ENCODE measurements around the gene ZNF276. TPM values are rescaled to one million over a fixed set of nuclear protein-coding genes. Genes with fewer than 3 reads are reported as not detected.

The ZNF276 gene
- total RNA-seq, 1 experiment from 2014 or later = 18.6 TPM

- Histone ChIP-seq H4K91ac (ENCODE audit: insufficient read length, low read depth, low read length) (no peak overlapping the region), H2AFZ (ENCODE audit: low read length) (no peak overlapping the region), H3K4ac (ENCODE audit: low read depth, low read length) (no peak overlapping the region), H2BK12ac (ENCODE audit: insufficient read length, low read depth, low read length) (no peak overlapping the region), H3K79me1 (ENCODE audit: insufficient read depth, low read depth, low read length, poor library complexity, severe bottlenecking) (no peaks in the 10 kb centered on the region), H3K27ac (ENCODE audit: insufficient read length, low read depth, low read length) (no peak overlapping the region), H3K23me2 (ENCODE audit: insufficient read length, low read depth, low read length, poor library complexity, severe bottlenecking) (no peaks in the 10 kb centered on the region), H3K79me2 (ENCODE audit: insufficient read depth, low read length) (no peaks in the 10 kb centered on the region), H2BK120ac (ENCODE audit: low read depth, low read length, poor library complexity, severe bottlenecking) (no peak overlapping the region), H3K9ac (ENCODE audit: extremely low read depth, insufficient read length, low read length) (no peak overlapping the region), H3K27me3 (ENCODE audit: insufficient read depth, low read length) (no peaks in the 10 kb centered on the region), H2BK20ac (ENCODE audit: low read depth, low read length, poor library complexity, severe bottlenecking) (no peak overlapping the region), H4K20me1 (ENCODE audit: control insufficient read depth, insufficient read depth, insufficient read length) (no peaks in the 10 kb centered on the region), H2AK5ac (ENCODE audit: insufficient read length, low read length) (no peak overlapping the region), H3K9me3 (ENCODE audit: control insufficient read depth, low read depth, low read length) (no peaks in the 10 kb centered on the region), H2BK15ac (ENCODE audit: low read depth, low read length) (no peak overlapping the region), H3K14ac (ENCODE audit: insufficient read depth, low read length) (no peak overlapping the region), H3K4me2 (ENCODE audit: insufficient read depth, insufficient read length, low read length) (no peak overlapping the region), H3K23ac (ENCODE audit: insufficient read length, low read depth, low read length) (no peak overlapping the region), H3T11ph (ENCODE audit: low read length) (no peak overlapping the region), H4K5ac (ENCODE audit: insufficient read length, low read depth, low read length) (no peak overlapping the region), H3K56ac (ENCODE audit: insufficient read length, low read depth, low read length) (no peak overlapping the region), H2BK5ac (ENCODE audit: insufficient read length, low read length) (no peak overlapping the region), H4K8ac (replicated peaks; ENCODE audit: insufficient read length, low read depth, low read length) (no peak overlapping the region), H3K4me1 (ENCODE audit: insufficient read depth, low read length) (no peaks in the 10 kb centered on the region), H3K18ac (ENCODE audit: insufficient read length, low read depth, low read length) (no peak overlapping the region)
- WGBS (ENCODE audit: extremely low coverage, insufficient read length, low lambda C conversion rate) = no CpG with 5 or more reads among the region's 9 CpGs
- Mint-ChIP-seq H3K4me1 (peaks cover 9 to 19% of the 10 kb centered on the region in 2 experiments), H3K4me3 (no peak overlapping the region), H3K27me3 (ENCODE audit: low read depth) (no peaks in the 10 kb centered on the region; the same call in 1 of the 2 replicates), H3K9me3 (no peaks in the 10 kb centered on the region; a peak in 1 of 5 replicates), H3K27ac (peak overlapping the region; percentile 34 to 55 (median 49); a peak in 3 of 7 replicates), H3K36me3 (ENCODE audit: insufficient read depth in 1 of 3, low read depth in 3 of 3) (peaks cover 41 to 80% (median 78%) of the 10 kb centered on the region in 3 experiments; a peak in 6 of 7 replicates)
- DNase-seq = no peak
- TF ChIP-seq, protein P1, sequence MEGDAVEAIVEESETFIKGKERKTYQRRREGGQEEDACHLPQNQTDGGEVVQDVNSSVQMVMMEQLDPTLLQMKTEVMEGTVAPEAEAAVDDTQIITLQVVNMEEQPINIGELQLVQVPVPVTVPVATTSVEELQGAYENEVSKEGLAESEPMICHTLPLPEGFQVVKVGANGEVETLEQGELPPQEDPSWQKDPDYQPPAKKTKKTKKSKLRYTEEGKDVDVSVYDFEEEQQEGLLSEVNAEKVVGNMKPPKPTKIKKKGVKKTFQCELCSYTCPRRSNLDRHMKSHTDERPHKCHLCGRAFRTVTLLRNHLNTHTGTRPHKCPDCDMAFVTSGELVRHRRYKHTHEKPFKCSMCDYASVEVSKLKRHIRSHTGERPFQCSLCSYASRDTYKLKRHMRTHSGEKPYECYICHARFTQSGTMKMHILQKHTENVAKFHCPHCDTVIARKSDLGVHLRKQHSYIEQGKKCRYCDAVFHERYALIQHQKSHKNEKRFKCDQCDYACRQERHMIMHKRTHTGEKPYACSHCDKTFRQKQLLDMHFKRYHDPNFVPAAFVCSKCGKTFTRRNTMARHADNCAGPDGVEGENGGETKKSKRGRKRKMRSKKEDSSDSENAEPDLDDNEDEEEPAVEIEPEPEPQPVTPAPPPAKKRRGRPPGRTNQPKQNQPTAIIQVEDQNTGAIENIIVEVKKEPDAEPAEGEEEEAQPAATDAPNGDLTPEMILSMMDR (conservative IDR thresholded peaks at IDR 0.05) = no peak
Observed at GRCh38 chr16:89732918-89733242, 11.5 kb downstream of the ZNF276 start.

Data from H9 (cell line).